Stimulated activated effector memory CD8-positive, alpha-beta T cell treated with anti-CD3 and anti-CD28 coated beads, Interleukin-12 subunit alpha, Interleukin-12 subunit beta, amount 100 ng/mL, for 72 hours (primary cell): ENCODE data around the gene AIFM1.

ENCODE experiments used
- ATAC-seq: fragments of 150-1000 bp; cut with Tn5 transposase; 2 replicates; pipeline ENCODE4 v1.10.0; 2021
- DNase-seq, 2 donors: peaks; one replicate each; pipeline ENCODE4 v3.0.0; 2021 to 2022; ENCODE audit warnings: low spot score in 2 of 2
- H3K27ac Mint-ChIP-seq: one replicate; pipeline ENCODE4 v1.8.0; 2022; ENCODE audit warnings: mild to moderate bottlenecking, mixed read lengths
- H3K36me3 Mint-ChIP-seq: one replicate; pipeline ENCODE4 v1.8.0; 2022; ENCODE audit warnings: mild to moderate bottlenecking, mixed read lengths
- H3K4me1 Mint-ChIP-seq: one replicate; pipeline ENCODE4 v1.8.0; 2022; ENCODE audit warnings: mixed read lengths
- H3K4me3 Mint-ChIP-seq: one replicate; pipeline ENCODE4 v1.8.0; 2022; ENCODE audit warnings: mild to moderate bottlenecking, mixed read lengths
- H3K9me3 Mint-ChIP-seq: one replicate; pipeline ENCODE4 v1.8.0; 2022; ENCODE audit warnings: mixed read lengths

AIFM1 gene

GRCh38 chrX:130174937-130175336 is 9.3 kb upstream of the AIFM1 start:
- H3K9me3 Mint-ChIP-seq: no peaks in the 10 kb centered on the region
- H3K36me3 Mint-ChIP-seq: peaks cover 50% of the 10 kb centered on the region
- ATAC-seq (no peak), DNase-seq (no peak)
- H3K4me1 Mint-ChIP-seq: peaks cover 41% of the 10 kb centered on the region
- H3K4me3 Mint-ChIP-seq: peak overlapping the region; percentile 81
- H3K27ac Mint-ChIP-seq: no peak overlapping the region

DNA sequence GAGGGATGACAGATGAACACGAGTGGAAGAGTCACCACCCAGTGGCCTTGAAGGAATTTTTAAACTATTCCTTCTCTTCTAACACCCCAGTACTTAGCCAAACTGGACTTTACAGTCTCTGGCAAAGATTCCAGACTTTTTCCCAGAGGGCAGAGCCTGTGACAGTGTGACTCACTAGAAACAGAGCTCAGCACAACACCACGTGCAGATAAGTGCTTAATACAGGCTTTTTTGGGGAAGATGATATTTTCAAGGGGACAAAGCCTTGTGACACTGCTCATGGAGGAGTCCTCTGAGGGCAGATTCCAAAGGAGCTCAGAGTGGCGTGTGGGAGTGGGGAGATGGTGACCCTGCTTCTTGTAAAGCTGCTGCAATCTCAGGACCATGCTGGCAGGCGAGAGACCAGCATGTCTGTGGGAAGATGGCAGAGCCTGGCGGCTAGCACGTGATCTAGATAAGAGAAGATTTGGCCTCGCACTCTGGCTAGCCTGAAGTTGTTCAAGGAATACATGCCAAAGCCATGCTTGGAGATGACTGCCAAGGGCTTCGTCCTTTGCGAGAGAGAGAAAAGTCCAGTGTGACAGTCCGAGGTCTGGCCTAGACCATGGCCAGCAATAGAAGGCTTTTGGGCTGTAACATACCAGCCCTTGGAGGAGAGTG is 8.5 kb upstream of the AIFM1 start:
- peak in 1 of 2 donors; percentile 48 for DNase-seq
- peaks cover 36% of the 10 kb centered on the region for H3K4me1 Mint-ChIP-seq

GRCh38 chrX:130173190-130173895 is 7.7 kb upstream of the AIFM1 start:
- Mint-ChIP-seq H3K4me1 (peaks cover 36% of the 10 kb centered on the region), H3K9me3 (no peaks in the 10 kb centered on the region)
- peak; percentile 10 to 70 for DNase-seq

More for the DNA sequence above, 8.5 kb upstream of the AIFM1 start:
- Mint-ChIP-seq H3K36me3 (peaks cover 49% of the 10 kb centered on the region), H3K27ac (peak overlapping the region; percentile 94), H3K4me3 (peak overlapping the region; percentile 81), H3K9me3 (no peaks in the 10 kb centered on the region)
- no peak for ATAC-seq

DNA sequence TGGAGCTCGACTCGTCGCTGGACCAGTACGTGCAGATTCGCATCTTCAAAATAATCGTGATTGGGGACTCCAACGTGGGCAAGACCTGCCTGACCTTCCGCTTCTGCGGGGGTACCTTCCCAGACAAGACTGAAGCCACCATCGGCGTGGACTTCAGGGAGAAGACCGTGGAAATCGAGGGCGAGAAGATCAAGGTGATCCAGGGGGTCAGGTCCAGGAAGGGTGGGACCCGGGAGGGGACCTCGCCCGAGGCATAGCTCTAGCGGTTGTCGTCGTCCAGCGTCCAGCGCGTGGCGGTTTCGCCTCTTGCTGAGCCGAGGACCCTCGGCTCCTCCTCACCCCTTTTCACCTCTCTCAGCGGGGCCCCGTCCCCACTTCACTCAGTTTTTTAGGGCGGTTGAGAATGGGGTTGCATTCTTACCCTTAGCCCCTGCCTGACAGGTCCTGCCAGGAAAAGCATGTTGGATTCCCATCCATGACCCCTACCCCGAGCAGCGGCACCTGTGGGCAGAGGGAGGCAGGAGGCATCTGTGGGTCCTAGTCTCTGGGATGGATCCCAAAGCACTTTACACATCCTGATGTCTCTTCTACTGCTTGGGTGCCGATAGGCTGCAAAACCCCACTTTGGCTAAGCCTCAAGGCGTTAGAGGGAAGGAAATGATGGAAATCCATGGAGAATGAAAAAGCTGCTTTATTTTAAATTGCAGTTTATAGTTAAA is 6.6 kb upstream of the AIFM1 start:
- ATAC-seq: no peak
- peaks cover 26% of the 10 kb centered on the region for H3K4me1 Mint-ChIP-seq
- peaks cover 31% of the 10 kb centered on the region for H3K36me3 Mint-ChIP-seq
- H3K27ac Mint-ChIP-seq: peak overlapping the region; percentile 94
- peak overlapping the region; percentile 81 for H3K4me3 Mint-ChIP-seq
- H3K9me3 Mint-ChIP-seq: no peaks in the 10 kb centered on the region
- DNase-seq: peak in 1 of 2 donors; percentile 57

More at GRCh38 chrX:130173190-130173895, 7.7 kb upstream of the AIFM1 start:
- peak overlapping the region; percentile 94 for H3K27ac Mint-ChIP-seq
- ATAC-seq: peak; percentile 75
- H3K36me3 Mint-ChIP-seq: peaks cover 41% of the 10 kb centered on the region
- H3K4me3 Mint-ChIP-seq: peak overlapping the region; percentile 81

GRCh38 chrX:130171446-130172126 is 5.9 kb upstream of the AIFM1 start, which contains the start of gene RAB33A:
TSS of gene RAB33A (plus strand) at chrX:130171962. CDS start at chrX:130172063, 101 bp downstream.
- Mint-ChIP-seq H3K36me3 (peaks cover 24% of the 10 kb centered on the region), H3K4me1 (peaks cover 25% of the 10 kb centered on the region), H3K9me3 (no peaks in the 10 kb centered on the region), H3K4me3 (peak within 1 kb of the TSS; percentile 81), H3K27ac (peak within 1 kb of the TSS; percentile 94)
- DNase-seq (peak; percentile 5 to 67), ATAC-seq (peak; percentile 54)

GRCh38 chrX:130170752-130171445 is 5.3 kb upstream of the AIFM1 start:
- DNase-seq: peak; percentile 40 to 81
- peak; percentile 87 for ATAC-seq
- peaks cover 18% of the 10 kb centered on the region for H3K36me3 Mint-ChIP-seq
- peak overlapping the region; percentile 81 for H3K4me3 Mint-ChIP-seq
- H3K4me1 Mint-ChIP-seq: peaks cover 19% of the 10 kb centered on the region
- peak overlapping the region; percentile 94 for H3K27ac Mint-ChIP-seq
- H3K9me3 Mint-ChIP-seq: no peaks in the 10 kb centered on the region

- H3K4me3 Mint-ChIP-seq: peak overlapping the region; percentile 82
- H3K27ac Mint-ChIP-seq: peak overlapping the region; percentile 93
- peaks cover 7% of the 10 kb centered on the region for H3K4me1 Mint-ChIP-seq
- no peak for ATAC-seq
- no peaks in the 10 kb centered on the region for H3K9me3 Mint-ChIP-seq
- H3K36me3 Mint-ChIP-seq: peaks cover 14% of the 10 kb centered on the region
- no peak for DNase-seq
These were observed 1.4 kb upstream of the AIFM1 start for GRCh38 chrX:130167040-130167439.

DNA sequence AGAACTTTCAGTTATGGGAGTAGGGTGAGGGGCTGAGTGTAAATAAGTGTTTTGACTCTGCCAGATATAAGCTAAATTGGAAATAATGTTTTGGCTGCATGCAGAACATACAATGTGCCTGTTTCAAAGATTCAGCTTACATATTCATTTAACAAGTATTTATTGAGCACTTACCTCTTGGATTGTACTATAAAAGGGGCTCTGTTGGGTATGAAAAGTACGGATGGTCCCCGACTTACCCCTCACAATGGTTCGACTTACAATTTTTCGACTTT is 799 bp upstream of the AIFM1 start:
- H3K36me3 Mint-ChIP-seq: peaks cover 14% of the 10 kb centered on the region
- H3K4me3 Mint-ChIP-seq: peak overlapping the region; percentile 82
- H3K9me3 Mint-ChIP-seq: no peaks in the 10 kb centered on the region
- peak overlapping the region; percentile 93 for H3K27ac Mint-ChIP-seq
- H3K4me1 Mint-ChIP-seq: peaks cover 7% of the 10 kb centered on the region
- no peak for DNase-seq
- no peak for ATAC-seq

- peak; percentile 41 for ATAC-seq
- Mint-ChIP-seq H3K4me1 (peaks cover 8% of the 10 kb centered on the region), H3K9me3 (no peaks in the 10 kb centered on the region), H3K27ac (peak overlapping the region; percentile 93), H3K36me3 (peaks cover 9% of the 10 kb centered on the region), H3K4me3 (peak overlapping the region; percentile 82)
- DNase-seq: peak in 1 of 2 donors; percentile 3
These were observed 399 bp downstream of the AIFM1 start for GRCh38 chrX:130165181-130165702.

DNA sequence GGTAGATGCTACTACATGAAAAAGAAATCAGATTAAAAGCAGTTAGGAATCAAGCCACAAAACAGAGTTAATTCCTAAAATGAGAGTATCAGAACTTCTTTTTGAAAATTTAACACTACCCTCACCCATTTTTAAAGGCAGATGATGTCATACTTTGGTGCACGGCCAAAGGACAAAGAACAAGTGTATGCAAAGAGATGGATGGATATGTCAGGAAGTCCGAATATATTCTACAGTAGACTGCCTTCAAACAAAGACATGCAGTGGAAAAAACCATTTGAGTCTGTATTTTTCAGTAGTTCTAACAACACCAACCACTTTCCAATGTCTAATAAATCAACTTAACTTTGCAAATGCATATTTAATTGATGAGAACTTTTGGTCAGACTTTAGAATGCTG is 2.2 kb downstream of the AIFM1 start:
- Mint-ChIP-seq H3K27ac (no peak overlapping the region), H3K9me3 (no peaks in the 10 kb centered on the region), H3K4me1 (peaks cover 17% of the 10 kb centered on the region), H3K4me3 (no peak overlapping the region), H3K36me3 (peaks cover 9% of the 10 kb centered on the region)
- ATAC-seq (no peak), DNase-seq (no peak)

- Mint-ChIP-seq H3K27ac (no peak overlapping the region), H3K4me1 (peaks cover 17% of the 10 kb centered on the region), H3K36me3 (peaks cover 10% of the 10 kb centered on the region), H3K4me3 (no peak overlapping the region), H3K9me3 (no peaks in the 10 kb centered on the region)
- DNase-seq (no peak), ATAC-seq (no peak)
These were observed 3.4 kb downstream of the AIFM1 start for GRCh38 chrX:130162094-130162735.

- peaks cover 21% of the 10 kb centered on the region for H3K36me3 Mint-ChIP-seq
- H3K27ac Mint-ChIP-seq: no peak overlapping the region
- H3K9me3 Mint-ChIP-seq: no peaks in the 10 kb centered on the region
- peaks cover 10% of the 10 kb centered on the region for H3K4me1 Mint-ChIP-seq
- ATAC-seq: no peak
- H3K4me3 Mint-ChIP-seq: no peak overlapping the region
- no peak for DNase-seq
These were observed 5.9 kb downstream of the AIFM1 start for GRCh38 chrX:130159776-130160175.

- no peak for DNase-seq
- Mint-ChIP-seq H3K9me3 (no peaks in the 10 kb centered on the region), H3K36me3 (peaks cover 29% of the 10 kb centered on the region), H3K4me3 (no peak overlapping the region), H3K27ac (no peak overlapping the region), H3K4me1 (peaks cover 10% of the 10 kb centered on the region)
- ATAC-seq: no peak
These were observed 7.3 kb downstream of the AIFM1 start for GRCh38 chrX:130158311-130158710.

GRCh38 chrX:130155564-130155963 is 10.1 kb downstream of the AIFM1 start:
- no peak overlapping the region for H3K27ac Mint-ChIP-seq

More at GRCh38 chrX:130155564-130155963, 10.1 kb downstream of the AIFM1 start:
- Mint-ChIP-seq H3K9me3 (no peaks in the 10 kb centered on the region), H3K36me3 (peaks cover 35% of the 10 kb centered on the region), H3K4me3 (no peak overlapping the region), H3K4me1 (peaks cover 16% of the 10 kb centered on the region)
- no peak for DNase-seq
- no peak for ATAC-seq
